Mesangial cell (primary cell): ENCODE data around the gene RAB42. TPM values are rescaled to one million over a fixed set of nuclear protein-coding genes. Genes with fewer than 3 reads are reported as not detected.

Experiments used
- total RNA-seq: library from RNA; depleted of rRNA; stranded (reverse); fragments of >200 nt; gene quantifications from 2 replicates; pipeline ENCODE4 v1.2.3, GENCODE V29; 2015

RAB42 gene
- total RNA-seq = 4.6 and 5.2 TPM in 2 replicates

GRCh38 chr1:28591708-28592320, at the start of gene RAB42:
RAB42 (plus strand) TSS chr1:28592265; CDS start chr1:28592512, 247 bp downstream.

GRCh38 chr1:28552758-28553663, 39.1 kb upstream of the RAB42 start, which contains the start of gene TRNAU1AP:
TRNAU1AP (plus strand) TSS chr1:28553085; CDS start chr1:28553111, 26 bp downstream.

DNA sequence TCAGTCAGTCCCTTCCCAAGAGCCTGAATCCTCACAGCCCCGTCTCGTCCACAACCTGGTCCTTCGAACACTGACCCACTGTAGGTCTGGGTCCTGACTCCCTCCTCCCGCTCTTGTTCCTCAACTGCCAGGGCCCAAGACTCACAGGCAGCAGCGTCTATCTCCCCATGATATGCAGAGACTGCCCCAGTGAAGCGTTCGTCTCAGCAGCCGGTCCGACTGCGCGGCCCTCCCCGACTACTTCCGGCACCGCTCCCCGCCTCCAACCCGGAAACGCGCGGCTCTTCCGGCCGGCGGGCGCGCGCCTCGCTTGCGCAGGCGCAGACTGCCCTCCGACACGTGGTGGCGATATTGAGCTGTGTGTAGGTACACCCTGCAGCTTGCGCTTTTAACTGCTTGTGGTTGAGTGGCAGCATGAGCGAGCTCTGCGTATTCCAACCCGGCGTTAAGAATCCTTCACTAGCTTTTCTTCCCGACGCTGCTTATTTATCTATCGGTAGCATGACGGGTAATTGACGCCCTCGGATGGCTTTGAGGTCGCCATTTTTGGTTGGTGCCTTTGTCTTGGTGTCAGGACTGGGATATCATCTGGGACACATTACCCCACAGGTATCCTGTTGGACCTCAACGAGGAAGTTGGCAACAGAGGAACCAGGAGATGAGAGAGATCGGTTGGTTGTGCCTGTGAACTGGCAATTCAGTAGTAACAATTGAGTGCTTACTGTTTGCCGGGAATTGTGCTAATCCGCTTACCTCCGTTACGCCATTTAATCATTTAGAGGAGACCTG, 51.0 kb downstream of the RAB42 start, which contains the start of gene TAF12:
Gene TAF12, minus strand, starts transcription at position 221 of the 789 bp plus-strand sequence. CDS start 20,986 bp downstream, outside the sequence.

Other genes with a start within 250 kb of the RAB42 start
- 20.5 and 20.9 TPM in 2 replicates for gene PHACTR4, start 222.5 kb upstream of the RAB42 start, total RNA-seq
- 27.8 and 69.1 TPM in 2 replicates for gene RCC1, start 86.2 kb upstream of the RAB42 start, total RNA-seq
- 17.3 and 19.4 TPM in 2 replicates for gene TRNAU1AP, start 39.2 kb upstream of the RAB42 start, total RNA-seq
- 10.4 and 18.9 TPM in 2 replicates for gene TAF12, start 50.8 kb downstream of the RAB42 start, total RNA-seq
- not detected in 2 replicates for gene RNU11, start 56.3 kb downstream of the RAB42 start, total RNA-seq
- gene GMEB1, start 76.5 kb downstream of the RAB42 start, total RNA-seq = 5.3 and 6.5 TPM in 2 replicates
- gene YTHDF2, start 144.7 kb downstream of the RAB42 start, total RNA-seq = 61.4 and 72.0 TPM in 2 replicates
- under 0.01 TPM in 2 replicates for gene OPRD1, start 219.9 kb downstream of the RAB42 start, total RNA-seq